IPS-15b (cell line): ENCODE data around the gene SGCD.

Experiments used
- H3K27me3 ChIP-seq: one replicate; pipeline ENCODE4 v1.6.1; 2013; ENCODE audit warnings: low read length; ENCODE audit not compliant: control insufficient read depth, insufficient read depth
- H3K36me3 ChIP-seq: one replicate; pipeline ENCODE4 v1.6.1; 2013; ENCODE audit warnings: low read length; ENCODE audit not compliant: control insufficient read depth, insufficient read depth
- H3K4me1 ChIP-seq: one replicate; pipeline ENCODE4 v1.6.1; 2013; ENCODE audit warnings: mild to moderate bottlenecking, low read length; ENCODE audit not compliant: control insufficient read depth, insufficient read depth
- H3K4me3 ChIP-seq: one replicate; pipeline ENCODE4 v1.5.1; 2013; ENCODE audit warnings: low read depth, low read length
- H3K9ac ChIP-seq: one replicate; pipeline ENCODE4 v1.6.1; 2013; ENCODE audit warnings: low read depth, mild to moderate bottlenecking, low read length
- H3K9me3 ChIP-seq: one replicate; pipeline ENCODE4 v1.6.1; 2013; ENCODE audit warnings: mild to moderate bottlenecking, low read length; ENCODE audit not compliant: control insufficient read depth, insufficient read depth

The SGCD gene

GRCh38 chr5:156391139-156391538 is 64.2 kb downstream of the SGCD start:
- Histone ChIP-seq H3K27me3 (no peaks in the 10 kb centered on the region), H3K9ac (no peak overlapping the region), H3K4me3 (no peak overlapping the region), H3K9me3 (no peaks in the 10 kb centered on the region), H3K36me3 (no peaks in the 10 kb centered on the region), H3K4me1 (no peaks in the 10 kb centered on the region)

- Histone ChIP-seq H3K27me3 (no peaks in the 10 kb centered on the region), H3K4me1 (no peaks in the 10 kb centered on the region), H3K36me3 (no peaks in the 10 kb centered on the region), H3K4me3 (no peak overlapping the region), H3K9ac (no peak overlapping the region), H3K9me3 (no peaks in the 10 kb centered on the region)
These were observed 67.0 kb downstream of the SGCD start for GRCh38 chr5:156393980-156394379.

GRCh38 chr5:156394642-156395305 is 67.8 kb downstream of the SGCD start:
- Histone ChIP-seq H3K4me1 (no peaks in the 10 kb centered on the region), H3K9ac (no peak overlapping the region), H3K9me3 (no peaks in the 10 kb centered on the region), H3K36me3 (no peaks in the 10 kb centered on the region), H3K4me3 (no peak overlapping the region), H3K27me3 (no peaks in the 10 kb centered on the region)

GRCh38 chr5:156395306-156395675 is 68.3 kb downstream of the SGCD start:
- Histone ChIP-seq H3K4me3 (no peak overlapping the region), H3K9ac (no peak overlapping the region), H3K36me3 (no peaks in the 10 kb centered on the region), H3K4me1 (no peaks in the 10 kb centered on the region), H3K9me3 (no peaks in the 10 kb centered on the region), H3K27me3 (no peaks in the 10 kb centered on the region)

GRCh38 chr5:156396063-156396829 is 69.3 kb downstream of the SGCD start:
- no peaks in the 10 kb centered on the region for H3K27me3 ChIP-seq

GRCh38 chr5:156396830-156397081 is 69.8 kb downstream of the SGCD start:
- H3K9me3 ChIP-seq, result no peaks in the 10 kb centered on the region
- H3K4me1 ChIP-seq, result no peaks in the 10 kb centered on the region
- H3K9ac ChIP-seq, result no peak overlapping the region
- no peaks in the 10 kb centered on the region for H3K27me3 ChIP-seq
- H3K4me3 ChIP-seq, result no peak overlapping the region
- H3K36me3 ChIP-seq, result no peaks in the 10 kb centered on the region

More at GRCh38 chr5:156396063-156396829, 69.3 kb downstream of the SGCD start:
- Histone ChIP-seq H3K36me3 (no peaks in the 10 kb centered on the region), H3K4me3 (no peak overlapping the region), H3K4me1 (no peaks in the 10 kb centered on the region), H3K9ac (no peak overlapping the region), H3K9me3 (no peaks in the 10 kb centered on the region)

- Histone ChIP-seq H3K36me3 (no peaks in the 10 kb centered on the region), H3K27me3 (no peaks in the 10 kb centered on the region), H3K4me1 (peaks cover 4% of the 10 kb centered on the region)
These were observed 72.4 kb downstream of the SGCD start for GRCh38 chr5:156399323-156399722.

GRCh38 chr5:156400231-156400986 is 73.4 kb downstream of the SGCD start:
- H3K36me3 ChIP-seq, result no peaks in the 10 kb centered on the region
- no peaks in the 10 kb centered on the region for H3K9me3 ChIP-seq

More at GRCh38 chr5:156399323-156399722, 72.4 kb downstream of the SGCD start:
- Histone ChIP-seq H3K4me3 (no peak overlapping the region), H3K9me3 (no peaks in the 10 kb centered on the region), H3K9ac (no peak overlapping the region)

GRCh38 chr5:156401804-156402203 is 74.8 kb downstream of the SGCD start:
- H3K27me3 ChIP-seq, result no peaks in the 10 kb centered on the region
- no peak overlapping the region for H3K9ac ChIP-seq
- no peaks in the 10 kb centered on the region for H3K36me3 ChIP-seq
- H3K4me3 ChIP-seq, result no peak overlapping the region
- H3K4me1 ChIP-seq, result peaks cover 4% of the 10 kb centered on the region
- H3K9me3 ChIP-seq, result no peaks in the 10 kb centered on the region

More at GRCh38 chr5:156400231-156400986, 73.4 kb downstream of the SGCD start:
- Histone ChIP-seq H3K4me3 (no peak overlapping the region), H3K9ac (no peak overlapping the region), H3K27me3 (no peaks in the 10 kb centered on the region), H3K4me1 (peaks cover 4% of the 10 kb centered on the region)

- no peak overlapping the region for H3K4me3 ChIP-seq
- no peak overlapping the region for H3K9ac ChIP-seq
- no peaks in the 10 kb centered on the region for H3K9me3 ChIP-seq
- H3K36me3 ChIP-seq, result no peaks in the 10 kb centered on the region
- H3K27me3 ChIP-seq, result no peaks in the 10 kb centered on the region
- peaks cover 4% of the 10 kb centered on the region for H3K4me1 ChIP-seq
These were observed 75.5 kb downstream of the SGCD start for GRCh38 chr5:156402387-156402921.

- Histone ChIP-seq H3K4me1 (peaks cover 4% of the 10 kb centered on the region), H3K9me3 (no peaks in the 10 kb centered on the region), H3K4me3 (no peak overlapping the region), H3K27me3 (no peaks in the 10 kb centered on the region), H3K36me3 (no peaks in the 10 kb centered on the region), H3K9ac (no peak overlapping the region)
These were observed 79.0 kb downstream of the SGCD start for GRCh38 chr5:156405988-156406387.
